Stimulated activated naive CD8-positive, alpha-beta T cell treated with anti-CD3 and anti-CD28 coated beads, Interleukin-15, Interleukin-2, amounts not matched to agents 100 ng/mL and 50 ng/mL, for 24 hours (primary cell): ENCODE data around the gene PRR33.

Experiments
- H3K27ac Mint-ChIP-seq: one replicate; pipeline ENCODE4 v1.8.0; 2021; ENCODE audit warnings: mild to moderate bottlenecking, mixed read lengths
- H3K27me3 Mint-ChIP-seq: one replicate; pipeline ENCODE4 v1.8.0; 2021; ENCODE audit warnings: mixed read lengths
- H3K36me3 Mint-ChIP-seq: one replicate; pipeline ENCODE4 v1.8.0; 2021; ENCODE audit warnings: low read depth, mixed read lengths
- H3K4me1 Mint-ChIP-seq: one replicate; pipeline ENCODE4 v1.8.0; 2021; ENCODE audit warnings: low read depth, mixed read lengths
- H3K4me3 Mint-ChIP-seq: one replicate; pipeline ENCODE4 v1.8.0; 2021; ENCODE audit warnings: mild to moderate bottlenecking, mixed read lengths
- H3K9me3 Mint-ChIP-seq: one replicate; pipeline ENCODE4 v1.8.0; 2021; ENCODE audit warnings: mixed read lengths

PRR33 gene

DNA sequence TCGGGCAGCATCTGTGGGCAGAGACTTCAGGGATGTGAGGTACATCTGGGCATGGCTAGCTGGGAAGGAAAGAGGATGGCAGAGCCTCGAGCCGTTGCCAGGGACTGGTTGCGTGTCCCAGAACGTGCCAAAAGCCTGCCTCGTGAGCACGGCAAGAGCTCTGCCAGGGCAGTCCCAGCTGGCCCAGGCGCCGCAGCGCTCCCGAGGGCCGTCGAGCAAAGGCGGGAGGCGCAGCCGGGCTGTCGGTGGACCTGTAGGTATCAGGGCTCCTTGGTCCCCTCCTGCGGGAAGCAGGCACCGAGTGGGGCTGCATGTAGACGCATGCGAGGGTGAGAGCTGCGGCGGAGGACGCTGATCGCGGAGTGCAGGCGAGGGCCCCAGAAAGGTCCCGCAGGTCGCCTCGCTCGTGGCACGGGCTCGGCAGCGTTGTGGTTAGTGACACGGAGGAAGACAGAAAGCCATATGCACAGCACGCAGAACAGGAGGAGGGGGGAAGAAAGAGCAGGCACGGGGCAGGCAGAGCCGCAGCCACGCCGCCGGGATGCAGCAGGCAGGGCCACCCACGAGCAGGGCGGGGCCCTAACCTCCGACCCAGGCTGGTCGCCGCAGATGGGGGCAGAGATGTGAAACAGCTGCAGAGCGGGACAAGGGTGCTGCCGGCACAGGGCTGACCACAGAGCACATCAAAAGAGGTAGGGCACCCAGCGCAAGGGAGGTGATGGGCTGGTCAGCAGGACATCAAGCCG lies 20.8 kb downstream of the PRR33 start:
- no peaks in the 10 kb centered on the region for H3K36me3 Mint-ChIP-seq
- H3K9me3 Mint-ChIP-seq: no peaks in the 10 kb centered on the region
- H3K27ac Mint-ChIP-seq: peak overlapping the region; percentile 83
- H3K4me3 Mint-ChIP-seq: peak overlapping the region; percentile 49
- H3K27me3 Mint-ChIP-seq: no peaks in the 10 kb centered on the region
- H3K4me1 Mint-ChIP-seq: peaks cover 45% of the 10 kb centered on the region

DNA sequence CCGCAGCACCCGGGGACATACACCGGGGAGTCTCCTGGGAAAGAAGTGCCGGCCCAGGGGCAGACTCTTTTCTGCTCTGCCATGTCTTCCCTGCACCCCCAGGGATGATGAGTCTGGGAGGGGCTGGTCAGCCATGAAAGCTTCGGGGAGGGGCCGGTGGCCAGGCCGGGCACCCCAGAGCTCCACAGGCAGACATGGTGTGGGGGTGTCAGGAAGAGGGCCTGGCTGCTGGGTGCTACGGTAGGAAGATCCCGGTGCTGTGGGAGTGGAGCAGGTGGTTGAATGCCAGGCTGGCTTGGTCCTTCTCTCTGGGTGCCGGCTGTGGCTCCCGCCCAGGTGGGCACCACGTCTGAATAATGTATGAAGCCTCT lies 21.4 kb downstream of the PRR33 start:
- no peaks in the 10 kb centered on the region for H3K36me3 Mint-ChIP-seq
- peaks cover 43% of the 10 kb centered on the region for H3K4me1 Mint-ChIP-seq
- no peak overlapping the region for H3K4me3 Mint-ChIP-seq
- no peaks in the 10 kb centered on the region for H3K9me3 Mint-ChIP-seq
- no peak overlapping the region for H3K27ac Mint-ChIP-seq
- H3K27me3 Mint-ChIP-seq: no peaks in the 10 kb centered on the region

DNA sequence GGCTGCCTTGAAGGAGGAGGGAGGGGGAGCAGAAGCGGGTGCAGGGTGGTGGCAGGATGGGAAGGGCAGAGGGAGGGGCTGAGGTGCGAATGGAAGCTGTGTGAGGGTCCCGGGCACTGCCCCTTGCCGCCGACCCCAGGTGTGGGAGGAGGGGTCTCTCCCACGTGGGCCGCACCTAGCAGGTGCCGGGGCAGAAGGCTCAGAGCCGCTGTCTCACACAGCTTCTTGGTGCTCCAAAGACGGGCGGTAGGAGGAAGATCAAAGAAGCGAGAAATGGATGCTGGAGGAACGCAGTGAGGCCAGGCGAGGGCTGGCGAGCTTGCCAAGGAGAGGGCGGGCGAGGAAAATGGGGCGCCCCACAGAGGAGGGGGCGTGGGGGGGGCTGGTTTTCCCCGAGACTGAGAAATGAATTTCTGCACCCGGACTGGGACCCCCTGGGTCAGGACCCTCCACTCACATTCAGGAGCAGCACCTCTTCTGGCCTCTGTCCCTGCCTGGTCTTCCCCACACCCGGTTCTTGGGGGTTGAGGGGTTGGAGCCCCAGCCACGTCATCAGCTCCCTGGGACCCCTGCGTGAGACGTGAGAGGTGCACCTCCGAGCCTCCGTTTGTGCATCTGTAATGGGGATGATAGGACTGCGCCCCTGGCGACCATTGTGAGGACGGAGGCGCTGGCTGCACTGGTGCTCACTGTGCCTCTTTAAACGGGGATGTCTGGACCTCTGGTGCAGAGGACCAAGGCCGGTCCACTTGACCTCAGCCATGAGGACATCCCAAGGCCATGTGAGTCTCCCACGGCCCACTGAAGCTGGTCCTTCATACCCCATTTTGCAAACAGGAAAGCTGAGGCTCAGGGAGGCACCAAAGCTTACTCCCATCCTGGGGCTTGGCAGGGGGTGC lies 22.0 kb downstream of the PRR33 start:
- peak overlapping the region; percentile 8 for H3K27ac Mint-ChIP-seq
- no peaks in the 10 kb centered on the region for H3K27me3 Mint-ChIP-seq
- no peak overlapping the region for H3K4me3 Mint-ChIP-seq
- H3K36me3 Mint-ChIP-seq: no peaks in the 10 kb centered on the region
- peaks cover 45% of the 10 kb centered on the region for H3K4me1 Mint-ChIP-seq
- H3K9me3 Mint-ChIP-seq: no peaks in the 10 kb centered on the region

DNA sequence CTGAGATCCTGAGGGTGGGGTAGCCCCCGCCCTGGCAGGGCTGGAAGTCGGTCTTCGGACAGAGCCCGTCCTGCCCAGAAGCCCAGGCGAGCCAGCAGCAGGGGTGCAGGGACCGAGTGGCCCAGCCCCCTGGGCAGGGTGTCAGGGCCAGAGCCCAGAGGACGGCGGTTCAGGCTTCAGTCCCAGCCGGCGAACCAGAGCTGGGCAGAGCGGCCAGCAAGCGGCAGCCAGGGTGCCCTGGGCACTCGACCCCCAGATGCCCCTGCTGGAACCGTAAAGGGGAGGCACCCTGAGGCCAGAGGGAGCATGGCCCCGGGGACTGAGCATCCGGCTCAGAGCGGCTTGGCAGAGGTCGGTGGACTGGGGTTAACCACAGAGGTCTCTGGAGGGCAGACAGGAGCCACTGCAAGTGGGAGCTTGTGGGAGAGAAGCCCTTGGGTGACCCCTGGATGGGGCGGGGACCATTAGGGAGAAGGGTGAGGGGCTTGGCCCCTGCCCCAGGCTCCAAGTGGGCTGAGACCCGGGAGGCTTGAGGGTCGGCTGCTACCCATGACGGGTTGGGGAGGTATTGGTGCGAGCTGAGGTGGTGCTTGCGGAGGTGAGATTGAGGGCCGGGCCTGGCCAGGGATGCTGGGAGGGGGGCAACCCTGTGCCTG lies 22.9 kb downstream of the PRR33 start:
- Mint-ChIP-seq H3K4me1 (peaks cover 48% of the 10 kb centered on the region), H3K27me3 (no peaks in the 10 kb centered on the region), H3K9me3 (no peaks in the 10 kb centered on the region), H3K36me3 (no peaks in the 10 kb centered on the region), H3K4me3 (no peak overlapping the region), H3K27ac (peak overlapping the region; percentile 8)

DNA sequence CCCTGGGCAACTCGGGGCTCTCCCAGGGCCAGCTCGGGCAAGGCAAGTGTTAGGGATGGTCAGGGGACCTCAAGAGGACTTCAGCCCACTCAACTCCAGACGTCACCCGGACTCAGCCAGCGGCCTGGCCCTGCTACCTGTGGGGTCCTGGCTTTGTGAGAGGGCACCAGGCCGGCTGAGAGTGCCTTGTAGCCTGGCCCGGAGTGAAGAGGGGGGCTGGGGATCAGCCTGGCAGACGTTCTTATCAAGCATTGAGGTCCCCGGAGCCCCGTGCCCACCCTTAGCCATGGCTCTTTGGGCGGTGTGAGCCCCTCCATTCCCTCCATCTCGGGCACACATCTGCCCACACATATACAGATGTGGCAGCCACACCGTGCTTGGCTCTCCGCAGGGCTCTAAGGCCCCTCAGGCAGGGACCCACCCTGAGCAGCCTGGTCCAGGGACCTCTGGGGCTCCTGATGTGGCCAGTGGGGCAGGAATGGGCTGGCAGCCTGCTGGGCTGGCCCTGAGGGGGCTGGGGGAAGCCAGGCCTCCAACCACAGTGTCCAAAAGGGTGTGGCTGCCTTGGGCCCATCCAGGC lies 23.5 kb downstream of the PRR33 start:
- H3K9me3 Mint-ChIP-seq: no peaks in the 10 kb centered on the region
- peaks cover 48% of the 10 kb centered on the region for H3K4me1 Mint-ChIP-seq
- no peak overlapping the region for H3K4me3 Mint-ChIP-seq
- no peaks in the 10 kb centered on the region for H3K36me3 Mint-ChIP-seq
- H3K27me3 Mint-ChIP-seq: no peaks in the 10 kb centered on the region
- no peak overlapping the region for H3K27ac Mint-ChIP-seq

DNA sequence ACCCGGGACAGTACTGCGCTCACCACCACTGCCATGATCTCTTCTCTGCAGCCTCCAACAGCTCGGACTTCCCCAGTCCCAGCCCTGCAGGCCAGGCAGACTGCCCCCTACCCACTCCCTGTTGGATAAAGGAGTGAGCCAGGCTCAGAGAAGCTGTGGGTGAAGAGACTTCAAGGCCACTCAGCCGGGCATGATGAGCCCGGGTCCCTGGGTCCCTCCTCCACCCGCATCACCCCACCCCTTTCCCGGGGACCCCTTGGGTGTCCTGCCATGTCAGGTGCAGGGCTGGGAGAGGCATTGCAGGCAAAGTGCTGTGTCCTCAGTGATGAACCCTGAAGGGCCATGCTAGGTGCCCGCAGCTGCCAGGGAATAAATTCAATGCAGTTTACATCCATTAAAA lies 24.3 kb downstream of the PRR33 start:
- no peak overlapping the region for H3K27ac Mint-ChIP-seq
- H3K27me3 Mint-ChIP-seq: no peaks in the 10 kb centered on the region
- no peaks in the 10 kb centered on the region for H3K9me3 Mint-ChIP-seq
- no peaks in the 10 kb centered on the region for H3K36me3 Mint-ChIP-seq
- H3K4me3 Mint-ChIP-seq: no peak overlapping the region
- H3K4me1 Mint-ChIP-seq: peaks cover 48% of the 10 kb centered on the region

DNA sequence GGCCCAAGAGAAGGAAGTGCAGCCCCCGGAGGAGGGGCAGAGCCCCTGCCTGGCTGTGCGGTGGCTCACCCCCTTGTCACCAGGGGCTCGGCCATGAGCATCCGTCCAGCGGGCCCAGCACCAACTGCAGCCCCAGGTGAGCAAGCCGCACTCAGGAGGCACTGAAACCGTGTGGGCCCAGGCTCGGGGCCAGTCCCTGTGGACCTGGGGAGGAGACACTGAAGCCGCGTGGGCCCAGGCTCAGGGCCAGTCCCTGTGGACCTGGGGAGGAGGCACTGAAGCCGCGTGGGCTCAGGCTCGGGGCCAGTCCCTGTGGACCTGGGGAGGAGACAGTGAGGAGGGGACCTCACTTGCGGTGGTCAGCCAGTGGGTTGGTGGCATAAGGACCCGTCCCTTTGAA lies 24.9 kb downstream of the PRR33 start:
- no peaks in the 10 kb centered on the region for H3K9me3 Mint-ChIP-seq
- H3K27me3 Mint-ChIP-seq: no peaks in the 10 kb centered on the region
- no peak overlapping the region for H3K27ac Mint-ChIP-seq
- H3K4me3 Mint-ChIP-seq: no peak overlapping the region
- H3K4me1 Mint-ChIP-seq: peaks cover 46% of the 10 kb centered on the region
- no peaks in the 10 kb centered on the region for H3K36me3 Mint-ChIP-seq

DNA sequence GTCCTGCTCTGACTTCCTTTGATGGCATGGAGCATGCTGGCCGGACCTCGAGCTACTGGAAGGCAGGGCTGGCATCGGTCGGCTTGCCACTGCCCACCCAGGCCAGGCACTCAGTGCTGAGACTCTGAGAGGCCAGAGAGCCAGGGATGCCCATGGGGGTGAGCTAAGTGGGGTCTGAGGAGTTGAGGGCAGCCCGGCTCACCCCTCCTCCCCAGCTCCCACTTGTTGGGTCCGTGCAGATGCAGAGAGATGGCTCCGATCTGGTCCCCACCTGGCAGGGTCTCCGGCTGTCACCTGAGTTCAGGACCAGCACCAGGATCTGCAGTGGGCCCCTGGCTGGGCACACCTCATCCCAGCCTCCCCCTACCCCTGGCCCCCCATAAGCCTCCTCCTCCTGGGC lies 25.5 kb downstream of the PRR33 start:
- Mint-ChIP-seq H3K4me1 (peaks cover 43% of the 10 kb centered on the region), H3K27me3 (no peaks in the 10 kb centered on the region), H3K36me3 (no peaks in the 10 kb centered on the region), H3K27ac (no peak overlapping the region), H3K4me3 (no peak overlapping the region), H3K9me3 (no peaks in the 10 kb centered on the region)

DNA sequence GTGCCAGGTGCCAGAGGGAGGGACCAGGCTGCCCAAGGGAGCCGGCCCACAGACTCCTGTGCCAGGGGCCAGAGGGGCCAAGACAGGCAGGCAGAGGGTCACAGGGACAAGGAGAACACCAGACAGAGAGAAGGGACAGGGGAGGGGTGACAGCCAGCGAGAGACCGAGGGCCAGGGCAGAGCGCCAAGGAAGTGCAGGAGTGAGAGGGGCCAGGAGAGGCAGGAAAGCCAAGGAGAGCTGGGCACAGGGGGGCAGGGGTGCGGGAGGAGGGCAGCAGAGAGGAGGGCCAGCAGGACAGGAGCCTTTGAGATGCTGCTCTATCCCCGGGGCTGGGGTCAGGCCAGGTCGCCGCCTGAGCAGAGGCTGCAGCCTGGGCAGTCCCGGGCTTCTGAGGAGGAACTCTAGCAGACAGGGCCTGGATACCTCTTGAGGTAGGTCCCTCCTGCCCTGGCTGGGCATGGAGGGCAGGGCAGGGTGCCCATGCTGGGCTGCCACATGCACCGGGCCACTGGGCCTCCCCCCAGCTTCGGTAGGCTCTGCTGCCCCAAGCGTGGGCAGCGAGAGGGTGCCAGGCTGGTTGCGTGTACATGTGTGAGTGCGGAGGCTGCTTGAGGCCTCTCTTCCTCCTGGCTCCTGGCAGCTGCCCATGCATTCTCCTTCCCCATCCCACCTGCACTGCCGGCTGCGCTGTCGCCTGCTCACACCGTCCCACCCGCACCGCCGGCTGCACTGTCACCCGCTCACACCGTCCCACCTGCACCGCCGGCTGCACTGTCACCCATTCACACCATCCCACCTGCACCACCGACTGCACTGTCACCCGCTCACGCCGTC lies 26.6 kb downstream of the PRR33 start:
- Mint-ChIP-seq H3K4me1 (peaks cover 31% of the 10 kb centered on the region), H3K9me3 (no peaks in the 10 kb centered on the region), H3K36me3 (no peaks in the 10 kb centered on the region), H3K27ac (no peak overlapping the region), H3K27me3 (no peaks in the 10 kb centered on the region), H3K4me3 (no peak overlapping the region)

DNA sequence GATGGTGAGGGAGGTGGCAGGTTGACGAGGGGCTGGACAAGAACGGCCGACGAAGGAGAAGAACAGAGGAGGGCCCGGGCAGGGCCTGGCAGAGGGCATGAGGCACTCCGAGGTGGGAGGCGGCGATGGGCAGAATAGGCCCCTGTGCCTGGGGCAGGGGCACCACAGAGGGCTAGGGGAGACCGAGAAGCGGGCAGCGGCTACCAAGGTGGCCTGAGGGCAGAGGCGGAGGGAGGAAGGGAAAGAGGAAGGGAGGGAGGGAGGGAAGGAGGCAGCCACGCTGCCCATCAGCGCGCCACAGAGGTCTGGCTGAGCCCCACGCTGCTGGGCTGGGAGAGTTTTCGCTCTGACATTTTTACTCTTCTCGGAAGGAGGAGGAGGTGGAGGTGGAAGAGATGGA lies 27.5 kb downstream of the PRR33 start:
- H3K9me3 Mint-ChIP-seq: no peaks in the 10 kb centered on the region
- H3K4me1 Mint-ChIP-seq: peaks cover 23% of the 10 kb centered on the region
- no peaks in the 10 kb centered on the region for H3K27me3 Mint-ChIP-seq
- H3K27ac Mint-ChIP-seq: no peak overlapping the region
- no peak overlapping the region for H3K4me3 Mint-ChIP-seq
- peaks cover 2% of the 10 kb centered on the region for H3K36me3 Mint-ChIP-seq

DNA sequence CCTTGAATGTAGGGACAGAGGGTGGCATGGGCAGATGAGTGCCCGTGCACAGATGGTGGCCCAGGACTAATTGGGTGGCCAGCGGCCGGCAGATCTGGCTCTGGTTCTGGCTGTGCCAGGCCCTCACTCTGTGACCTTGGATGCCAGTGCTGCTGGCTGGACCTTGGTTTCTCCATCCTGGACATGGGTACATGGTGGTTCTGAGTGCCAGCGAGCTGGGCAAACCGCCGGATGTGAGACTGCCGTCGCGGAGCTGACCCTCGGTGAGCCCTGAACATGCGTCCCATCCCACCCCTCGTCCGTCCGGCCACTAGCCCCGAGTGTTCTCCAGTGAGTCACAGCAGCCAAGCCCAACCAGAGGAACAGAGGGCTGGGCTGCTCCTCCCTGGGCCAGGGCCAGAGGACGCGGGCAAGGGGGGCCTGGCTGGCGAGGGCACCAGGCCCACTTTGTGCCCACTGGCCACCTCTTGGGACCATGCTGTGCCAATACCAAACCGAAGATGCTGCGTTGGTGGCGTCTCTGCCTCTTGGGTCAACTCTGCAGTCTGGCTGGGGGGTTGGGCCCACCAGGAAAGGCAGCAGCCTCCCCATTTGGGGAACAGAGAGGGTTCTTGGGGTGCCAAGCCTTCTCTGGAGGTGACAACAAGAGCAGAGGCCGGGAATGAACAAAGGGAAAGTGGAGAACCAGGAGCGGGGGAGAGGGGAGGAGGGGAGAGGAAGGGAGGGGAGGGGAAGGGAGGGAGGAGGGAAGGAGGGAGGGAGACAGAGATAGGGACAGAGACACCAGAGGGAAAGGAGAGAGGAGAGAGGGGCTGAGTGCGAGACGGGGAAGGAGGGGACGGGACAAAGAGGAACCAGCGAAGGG lies 28.1 kb downstream of the PRR33 start:
- no peak overlapping the region for H3K4me3 Mint-ChIP-seq
- H3K27me3 Mint-ChIP-seq: no peaks in the 10 kb centered on the region
- no peaks in the 10 kb centered on the region for H3K9me3 Mint-ChIP-seq
- H3K36me3 Mint-ChIP-seq: peaks cover 3% of the 10 kb centered on the region
- H3K4me1 Mint-ChIP-seq: peaks cover 21% of the 10 kb centered on the region
- H3K27ac Mint-ChIP-seq: no peak overlapping the region

DNA sequence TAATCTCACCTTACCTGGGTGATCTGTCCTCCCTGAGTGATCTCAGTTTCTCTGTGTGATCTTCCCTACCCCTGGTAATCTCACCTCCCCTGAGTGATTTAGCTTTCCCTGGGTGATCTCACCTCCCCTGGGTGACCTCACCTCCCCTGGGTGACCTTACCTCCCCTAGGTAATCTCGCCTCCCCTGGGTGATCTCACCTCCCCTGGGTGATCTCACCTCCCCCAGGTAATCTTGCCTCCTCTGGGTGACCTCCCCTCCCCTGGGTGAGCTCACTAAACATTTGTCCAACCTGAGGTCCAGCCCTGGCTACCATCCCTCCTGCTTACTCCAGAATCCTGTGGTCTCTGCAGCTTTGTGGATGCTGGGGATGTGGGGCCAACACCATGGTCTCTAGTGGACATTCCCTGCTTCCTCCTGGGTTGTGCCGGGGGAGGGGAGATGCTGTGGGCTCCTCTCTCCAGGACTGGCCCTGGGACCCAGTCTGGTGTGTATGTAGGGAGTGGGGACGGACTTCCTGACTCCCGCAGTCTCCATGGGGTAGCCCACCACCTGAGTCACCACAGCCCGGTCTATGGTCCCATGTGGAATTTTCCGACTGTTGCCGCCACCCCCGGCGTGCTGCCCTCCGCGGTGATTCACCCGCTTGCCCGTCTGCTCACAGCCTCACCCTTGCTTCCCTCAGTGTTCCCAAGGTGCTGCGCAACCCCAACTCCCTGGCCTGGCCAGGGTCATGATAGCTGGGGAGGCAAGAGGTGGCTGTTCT lies 28.9 kb downstream of the PRR33 start:
- peaks cover 23% of the 10 kb centered on the region for H3K4me1 Mint-ChIP-seq
- H3K36me3 Mint-ChIP-seq: peaks cover 3% of the 10 kb centered on the region
- H3K4me3 Mint-ChIP-seq: no peak overlapping the region
- no peak overlapping the region for H3K27ac Mint-ChIP-seq
- no peaks in the 10 kb centered on the region for H3K27me3 Mint-ChIP-seq
- no peaks in the 10 kb centered on the region for H3K9me3 Mint-ChIP-seq
